Measurements from ENCODE around the gene GALNT10.

The GALNT10 gene

DNA sequence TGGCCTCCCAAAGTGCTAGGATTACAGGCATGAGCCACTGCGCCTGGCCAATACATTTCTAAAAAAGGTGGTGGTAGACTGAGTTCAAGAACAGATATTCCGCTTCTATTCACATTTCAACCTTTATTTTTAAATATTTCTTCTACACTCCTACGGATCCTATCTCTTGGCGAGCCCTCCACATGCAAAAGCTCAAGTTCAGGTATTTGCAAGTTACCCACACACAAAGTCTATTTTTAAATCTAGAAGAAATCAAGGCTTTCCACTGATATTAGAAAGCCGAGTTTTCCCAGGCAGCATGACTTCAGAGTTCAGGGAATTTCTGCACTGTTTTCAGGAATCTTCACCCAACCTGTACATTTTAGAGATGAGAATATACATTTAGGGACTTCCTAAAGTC, 153.9 kb downstream of the GALNT10 start:
- no peaks in the 10 kb centered on the region for H3K9me3 ChIP-seq (ENCODE audit: control insufficient read depth, insufficient read depth, low read depth, low read length)
- H3K4me1 ChIP-seq (ENCODE audit: control insufficient read depth, insufficient read depth, low read length) = 0 out of 2 replicates have a peak, but pooled peaks cover 4% of the 10 kb centered on the region
- H3K27me3 ChIP-seq (ENCODE audit: control insufficient read depth, insufficient read depth, low read length) = no peaks in the 10 kb centered on the region
- H3K9ac ChIP-seq (ENCODE audit: low read length) = no peak overlapping the region
- no peak overlapping the region for H3K27ac ChIP-seq (ENCODE audit: low read depth, low read length)
- H3K36me3 ChIP-seq (ENCODE audit: control insufficient read depth, insufficient read depth, low read length) = no peaks in the 10 kb centered on the region
- H3K4me3 ChIP-seq (ENCODE audit: low read depth, low read length) = no peak overlapping the region

DNA sequence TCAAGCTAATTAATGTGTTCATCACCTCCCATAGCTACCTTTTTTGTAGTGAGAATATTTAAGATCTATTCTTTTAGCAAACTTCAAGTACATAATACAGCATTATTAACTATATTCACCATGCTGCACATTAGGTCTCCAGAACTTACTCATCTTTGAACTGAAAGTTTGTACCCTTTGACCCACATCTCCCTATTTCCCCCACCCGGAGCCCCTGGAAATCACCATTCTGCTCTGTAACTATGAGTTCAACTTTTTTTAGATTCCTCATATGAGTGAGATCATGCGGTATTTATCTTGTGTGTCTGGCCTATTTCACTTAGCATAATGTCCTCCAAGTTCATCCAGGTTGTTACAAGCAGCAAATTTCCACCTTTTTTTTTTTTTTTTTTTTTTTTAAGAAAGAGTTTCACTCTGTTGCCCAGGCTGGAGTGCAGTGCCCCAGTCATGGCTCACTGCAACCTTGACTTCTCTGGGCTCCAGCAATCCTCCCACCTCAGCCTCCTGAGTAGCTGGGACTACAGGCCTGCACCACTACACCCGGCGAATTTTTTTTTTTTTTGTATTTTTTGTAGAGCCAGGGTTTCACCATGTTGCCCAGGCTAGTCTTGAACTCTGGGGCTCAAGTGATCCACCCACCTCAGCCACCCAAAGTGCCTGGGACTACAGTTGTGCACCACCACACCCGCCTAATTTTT, 154.9 kb downstream of the GALNT10 start:
- Histone ChIP-seq H3K9me3 (ENCODE audit: control insufficient read depth, insufficient read depth, low read depth, low read length) (no peaks in the 10 kb centered on the region), H3K27me3 (ENCODE audit: control insufficient read depth, insufficient read depth, low read length) (no peaks in the 10 kb centered on the region), H3K27ac (ENCODE audit: low read depth, low read length) (no peak overlapping the region), H3K4me3 (ENCODE audit: low read depth, low read length) (no peak overlapping the region), H3K36me3 (ENCODE audit: control insufficient read depth, insufficient read depth, low read length) (no peaks in the 10 kb centered on the region), H3K9ac (ENCODE audit: low read length) (no peak overlapping the region), H3K4me1 (ENCODE audit: control insufficient read depth, insufficient read depth, low read length) (0 out of 2 replicates have a peak, but pooled peaks cover 4% of the 10 kb centered on the region)

DNA sequence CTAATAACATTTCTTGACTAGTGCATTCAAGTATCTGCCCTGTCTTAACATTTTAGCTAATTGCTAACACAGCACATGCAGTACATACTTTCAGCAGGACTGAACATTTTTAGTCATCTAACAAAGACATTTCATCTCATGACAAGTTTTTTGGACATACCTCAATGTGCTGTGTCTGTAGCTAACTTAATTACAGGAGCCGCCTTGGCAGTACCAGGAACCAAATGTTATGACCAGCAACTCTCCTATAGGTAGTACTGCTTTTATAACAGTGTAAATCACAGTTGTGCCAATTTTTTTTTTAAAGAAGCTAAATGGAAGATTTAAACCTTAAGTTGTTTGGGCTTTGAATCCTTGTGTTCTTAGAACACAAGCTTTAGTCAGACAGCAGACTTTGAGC, 155.9 kb downstream of the GALNT10 start:
- no peaks in the 10 kb centered on the region for H3K36me3 ChIP-seq (ENCODE audit: control insufficient read depth, insufficient read depth, low read length)
- no peaks in the 10 kb centered on the region for H3K9me3 ChIP-seq (ENCODE audit: control insufficient read depth, insufficient read depth, low read depth, low read length)
- no peak overlapping the region for H3K9ac ChIP-seq (ENCODE audit: low read length)
- H3K4me3 ChIP-seq (ENCODE audit: low read depth, low read length) = no peak overlapping the region
- H3K27me3 ChIP-seq (ENCODE audit: control insufficient read depth, insufficient read depth, low read length) = no peaks in the 10 kb centered on the region
- H3K4me1 ChIP-seq (ENCODE audit: control insufficient read depth, insufficient read depth, low read length) = 0 out of 2 replicates have a peak, but pooled peaks cover 4% of the 10 kb centered on the region
- H3K27ac ChIP-seq (ENCODE audit: low read depth, low read length) = no peak overlapping the region

DNA sequence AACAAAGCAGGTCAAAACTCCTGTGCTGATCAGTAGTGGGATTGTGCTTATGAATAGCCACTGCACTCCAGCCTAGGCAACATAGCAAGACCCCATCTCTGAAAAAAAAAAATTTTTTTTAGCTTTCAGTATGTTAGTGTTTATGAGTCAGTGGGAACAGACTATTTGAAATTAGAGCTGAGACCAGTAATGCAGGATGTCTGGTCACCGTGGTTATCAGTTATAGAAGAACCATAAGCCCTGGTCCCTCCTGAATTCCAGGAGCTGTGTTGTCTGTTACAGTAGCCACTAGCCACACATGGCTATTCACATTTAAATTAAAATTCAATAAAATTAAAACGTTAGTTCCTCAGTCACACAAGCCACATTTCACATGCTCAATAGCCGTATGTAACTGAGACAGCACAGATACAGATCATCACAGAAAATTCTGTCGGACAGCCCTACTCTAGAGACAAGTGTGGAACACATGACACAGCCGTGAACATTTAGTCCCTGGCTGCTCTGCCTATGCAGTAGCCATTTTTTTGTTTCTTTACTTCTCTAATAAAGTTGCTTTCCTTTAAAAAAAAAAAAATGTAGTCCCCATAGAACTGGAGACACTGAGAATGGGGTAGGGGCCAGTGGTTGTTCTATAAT, 159.2 kb downstream of the GALNT10 start:
- no peak overlapping the region for H3K27ac ChIP-seq (ENCODE audit: low read depth, low read length)
- no peaks in the 10 kb centered on the region for H3K27me3 ChIP-seq (ENCODE audit: control insufficient read depth, insufficient read depth, low read length)
- peaks cover 2% of the 10 kb centered on the region; the same call in 1 of the 2 replicates for H3K4me1 ChIP-seq (ENCODE audit: control insufficient read depth, insufficient read depth, low read length)
- H3K9me3 ChIP-seq (ENCODE audit: control insufficient read depth, insufficient read depth, low read depth, low read length) = no peaks in the 10 kb centered on the region
- no peak overlapping the region for H3K9ac ChIP-seq (ENCODE audit: low read length)
- H3K36me3 ChIP-seq (ENCODE audit: control insufficient read depth, insufficient read depth, low read length) = no peaks in the 10 kb centered on the region
- no peak overlapping the region for H3K4me3 ChIP-seq (ENCODE audit: low read depth, low read length)

DNA sequence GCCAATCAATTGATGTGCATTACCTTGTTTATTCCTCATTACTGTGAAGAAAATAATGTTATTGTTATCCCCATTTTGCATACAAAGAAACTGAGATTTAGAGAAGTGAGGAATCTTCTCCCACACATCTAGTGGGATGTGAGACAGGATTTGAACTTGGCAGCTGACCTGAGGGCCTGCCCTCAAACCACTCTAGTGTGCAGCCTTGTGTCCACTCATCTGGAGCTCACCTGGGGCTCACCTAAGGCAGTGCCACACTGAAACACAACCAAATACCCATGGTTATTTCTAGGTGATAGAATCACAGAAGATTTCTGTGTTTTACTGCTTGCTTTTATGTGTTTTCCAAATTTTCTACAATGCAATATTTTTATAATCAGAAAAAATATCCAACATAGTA, 160.6 kb downstream of the GALNT10 start:
- Histone ChIP-seq H3K27me3 (ENCODE audit: control insufficient read depth, insufficient read depth, low read length) (no peaks in the 10 kb centered on the region), H3K4me1 (ENCODE audit: control insufficient read depth, insufficient read depth, low read length) (peaks cover 13% of the 10 kb centered on the region; the same call in 1 of the 2 replicates), H3K9me3 (ENCODE audit: control insufficient read depth, insufficient read depth, low read depth, low read length) (no peaks in the 10 kb centered on the region), H3K27ac (ENCODE audit: low read depth, low read length) (no peak overlapping the region), H3K36me3 (ENCODE audit: control insufficient read depth, insufficient read depth, low read length) (no peaks in the 10 kb centered on the region), H3K4me3 (ENCODE audit: low read depth, low read length) (no peak overlapping the region), H3K9ac (ENCODE audit: low read length) (no peak overlapping the region)

DNA sequence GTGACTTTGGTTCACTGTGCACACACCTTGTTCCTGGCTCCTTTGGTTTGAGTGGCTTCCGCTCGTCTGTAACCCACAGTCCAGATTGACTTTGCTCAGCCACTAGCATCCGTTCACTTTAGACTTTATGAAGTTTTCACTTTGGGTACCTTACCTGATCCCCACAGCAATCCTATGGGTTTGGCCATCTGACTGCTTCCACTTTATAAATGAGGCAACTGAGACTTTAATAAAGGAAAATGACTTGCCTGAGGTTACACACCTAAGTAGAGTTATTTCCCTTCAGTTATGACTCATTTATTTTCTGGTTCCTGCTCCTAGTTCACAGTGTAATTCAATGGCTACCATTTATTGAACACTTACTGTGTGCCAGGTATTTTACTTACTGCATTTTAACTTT, 161.0 kb downstream of the GALNT10 start:
- H3K4me3 ChIP-seq (ENCODE audit: low read depth, low read length) = no peak overlapping the region
- H3K27me3 ChIP-seq (ENCODE audit: control insufficient read depth, insufficient read depth, low read length) = no peaks in the 10 kb centered on the region
- H3K4me1 ChIP-seq (ENCODE audit: control insufficient read depth, insufficient read depth, low read length) = peaks cover 15% of the 10 kb centered on the region; the same call in 1 of the 2 replicates
- no peaks in the 10 kb centered on the region for H3K9me3 ChIP-seq (ENCODE audit: control insufficient read depth, insufficient read depth, low read depth, low read length)
- no peaks in the 10 kb centered on the region for H3K36me3 ChIP-seq (ENCODE audit: control insufficient read depth, insufficient read depth, low read length)
- no peak overlapping the region for H3K27ac ChIP-seq (ENCODE audit: low read depth, low read length)
- H3K9ac ChIP-seq (ENCODE audit: low read length) = no peak overlapping the region

DNA sequence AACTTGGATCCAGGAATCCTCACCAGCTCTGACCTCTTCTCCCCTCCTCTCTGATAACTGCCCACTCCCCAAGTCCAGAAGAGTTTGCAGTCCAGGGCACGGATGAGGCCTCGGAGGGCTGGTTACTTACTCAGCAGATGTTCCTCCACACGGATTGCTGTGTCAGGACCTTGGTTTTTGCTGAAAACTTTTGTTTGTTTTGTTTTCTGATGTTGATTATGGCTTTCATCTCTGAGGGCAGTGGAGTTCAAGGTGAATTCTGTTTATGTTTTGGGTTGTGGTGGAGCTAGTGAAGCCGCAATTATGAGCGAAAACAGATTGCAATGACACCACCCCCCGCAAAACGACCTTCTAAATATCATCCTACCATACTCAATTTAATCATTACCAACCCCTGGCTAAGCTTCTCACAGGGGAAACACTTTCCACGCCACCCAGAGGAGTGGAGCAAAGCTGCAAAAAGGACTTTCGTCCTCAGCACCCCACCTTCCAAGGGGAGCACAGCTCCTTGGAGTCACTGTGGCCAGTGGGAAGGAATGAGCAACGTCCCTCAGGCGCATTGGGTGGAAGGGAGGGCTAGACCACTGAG, 162.5 kb downstream of the GALNT10 start:
- Histone ChIP-seq H3K27ac (ENCODE audit: low read depth, low read length) (no peak overlapping the region), H3K9ac (ENCODE audit: low read length) (no peak overlapping the region), H3K4me3 (ENCODE audit: low read depth, low read length) (no peak overlapping the region), H3K36me3 (ENCODE audit: control insufficient read depth, insufficient read depth, low read length) (no peaks in the 10 kb centered on the region), H3K9me3 (ENCODE audit: control insufficient read depth, insufficient read depth, low read depth, low read length) (no peaks in the 10 kb centered on the region), H3K4me1 (ENCODE audit: control insufficient read depth, insufficient read depth, low read length) (peaks cover 18% of the 10 kb centered on the region; the same call in 1 of the 2 replicates), H3K27me3 (ENCODE audit: control insufficient read depth, insufficient read depth, low read length) (no peaks in the 10 kb centered on the region)

DNA sequence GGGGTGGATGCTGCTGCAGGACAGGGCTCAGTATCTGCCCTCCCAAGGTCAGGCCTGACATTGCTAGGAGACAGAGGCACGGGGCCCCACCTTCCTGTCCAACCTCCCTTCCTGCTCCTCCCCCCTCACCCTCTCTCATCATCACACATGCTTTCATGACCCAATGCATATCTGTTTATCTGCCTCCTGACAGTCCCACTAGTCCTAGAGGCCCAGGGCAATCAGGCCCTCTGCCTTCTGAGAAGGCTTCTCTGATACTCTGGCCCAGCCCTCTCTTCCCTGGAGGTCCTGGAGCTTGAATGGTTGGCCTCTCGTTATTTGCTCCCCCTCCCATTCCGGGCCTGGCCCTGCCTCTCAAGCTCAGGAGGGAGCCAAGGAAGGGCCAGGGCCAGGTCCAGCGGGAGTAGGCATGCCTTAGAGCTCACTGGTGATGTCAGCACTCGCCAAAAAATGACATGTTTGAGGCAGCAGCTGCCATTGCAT, 164.6 kb downstream of the GALNT10 start:
- Histone ChIP-seq H3K27ac (ENCODE audit: low read depth, low read length) (no peak overlapping the region), H3K4me1 (ENCODE audit: control insufficient read depth, insufficient read depth, low read length) (peaks cover 24% of the 10 kb centered on the region; the same call in 1 of the 2 replicates), H3K36me3 (ENCODE audit: control insufficient read depth, insufficient read depth, low read length) (no peaks in the 10 kb centered on the region), H3K9ac (ENCODE audit: low read length) (no peak overlapping the region), H3K4me3 (ENCODE audit: low read depth, low read length) (no peak overlapping the region), H3K27me3 (ENCODE audit: control insufficient read depth, insufficient read depth, low read length) (no peaks in the 10 kb centered on the region), H3K9me3 (ENCODE audit: control insufficient read depth, insufficient read depth, low read depth, low read length) (no peaks in the 10 kb centered on the region)

DNA sequence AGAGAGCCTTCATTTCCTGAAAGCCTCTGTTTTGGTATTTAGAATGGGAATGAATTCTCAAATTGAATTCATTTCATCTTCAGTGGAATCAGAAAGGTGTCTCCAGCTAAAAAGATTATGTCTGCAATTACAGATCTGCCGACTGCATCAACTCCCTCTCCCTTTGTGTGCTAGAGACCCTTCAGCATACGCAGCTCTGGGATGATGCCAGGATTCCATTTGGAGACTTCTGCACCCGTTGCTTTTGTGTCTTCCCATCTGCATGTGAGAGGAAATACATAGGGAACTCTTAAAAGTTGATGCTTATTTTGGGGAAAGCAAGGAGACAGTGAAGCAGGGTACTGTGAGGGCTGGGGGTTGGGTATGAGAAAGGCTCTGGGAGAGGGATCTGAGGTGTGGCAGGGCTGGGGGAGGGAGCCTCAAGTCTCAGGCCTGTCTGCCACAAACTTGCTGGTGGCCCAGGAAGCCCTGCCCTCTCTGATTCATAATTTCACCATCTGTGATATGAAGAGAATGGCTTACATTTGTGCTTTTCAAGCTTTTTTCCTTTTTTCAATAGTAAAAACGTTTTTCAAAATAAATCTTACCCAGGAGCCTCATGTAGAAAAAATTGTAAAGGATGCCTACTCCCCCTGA, 165.6 kb downstream of the GALNT10 start:
- H3K9me3 ChIP-seq (ENCODE audit: control insufficient read depth, insufficient read depth, low read depth, low read length) = no peaks in the 10 kb centered on the region
- no peak overlapping the region for H3K4me3 ChIP-seq (ENCODE audit: low read depth, low read length)
- H3K27me3 ChIP-seq (ENCODE audit: control insufficient read depth, insufficient read depth, low read length) = no peaks in the 10 kb centered on the region
- no peak overlapping the region for H3K9ac ChIP-seq (ENCODE audit: low read length)
- H3K36me3 ChIP-seq (ENCODE audit: control insufficient read depth, insufficient read depth, low read length) = no peaks in the 10 kb centered on the region
- no peak overlapping the region for H3K27ac ChIP-seq (ENCODE audit: low read depth, low read length)
- H3K4me1 ChIP-seq (ENCODE audit: control insufficient read depth, insufficient read depth, low read length) = peaks cover 24% of the 10 kb centered on the region; the same call in 1 of the 2 replicates

DNA sequence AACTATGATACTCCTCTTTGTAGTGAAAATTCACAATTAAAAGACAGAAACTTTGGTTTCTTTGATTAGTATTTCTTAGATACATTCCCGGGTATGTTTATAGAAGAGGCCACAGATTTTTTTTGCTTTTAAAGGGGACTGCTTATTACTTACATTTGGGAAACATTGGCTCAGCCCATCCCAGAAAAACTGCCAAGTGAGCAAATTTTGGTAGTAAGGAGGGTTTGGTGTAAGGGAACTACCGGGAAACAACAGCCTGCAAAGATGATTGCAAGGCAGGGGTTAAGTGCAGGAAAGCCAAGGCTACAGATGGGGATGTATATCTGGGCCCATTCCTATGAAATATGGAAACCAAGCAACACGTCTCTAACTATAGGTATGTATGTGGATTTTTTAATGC, 166.4 kb downstream of the GALNT10 start:
- Histone ChIP-seq H3K9me3 (ENCODE audit: control insufficient read depth, insufficient read depth, low read depth, low read length) (no peaks in the 10 kb centered on the region), H3K36me3 (ENCODE audit: control insufficient read depth, insufficient read depth, low read length) (no peaks in the 10 kb centered on the region), H3K4me1 (ENCODE audit: control insufficient read depth, insufficient read depth, low read length) (peaks cover 24% of the 10 kb centered on the region; the same call in 1 of the 2 replicates), H3K27ac (ENCODE audit: low read depth, low read length) (no peak overlapping the region), H3K4me3 (ENCODE audit: low read depth, low read length) (no peak overlapping the region), H3K27me3 (ENCODE audit: control insufficient read depth, insufficient read depth, low read length) (no peaks in the 10 kb centered on the region), H3K9ac (ENCODE audit: low read length) (no peak overlapping the region)
